IPS-11a (cell line): ENCODE results near the gene MUC7.

Experiments used
- H3K4me3 ChIP-seq: one replicate; pipeline ENCODE4 v1.5.1; 2013; ENCODE audit warnings: low read depth, low read length, control low read depth

Gene MUC7

DNA sequence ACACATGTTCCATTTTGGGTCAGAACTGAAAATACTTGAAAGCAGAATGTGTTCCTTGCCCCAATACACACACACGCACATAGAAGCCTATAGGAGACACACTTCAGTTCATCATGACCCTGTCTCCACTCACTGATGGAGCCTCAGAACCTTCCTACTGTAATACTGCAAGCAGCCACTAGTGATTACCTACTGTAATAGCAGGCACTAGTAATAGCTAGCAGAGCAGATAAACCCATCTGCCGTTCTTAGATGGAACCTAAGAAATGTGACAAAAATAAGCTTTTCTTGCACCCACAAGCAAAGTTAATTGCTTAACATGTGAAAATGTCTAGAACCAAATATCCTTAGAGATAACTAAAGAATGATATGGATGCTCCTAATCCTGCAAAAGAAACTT is 60.0 kb downstream of the MUC7 start:
- no peak overlapping the region for H3K4me3 ChIP-seq
